HepG2 (cell line): ENCODE results near the gene ZDHHC3. TPM values are rescaled to one million over a fixed set of nuclear protein-coding genes. Genes with fewer than 3 reads are reported as not detected.

ENCODE experiments used
- ATAC-seq: fragments of 200-7000 bp; cut with Tn5 transposase; 3 replicates; pipeline ENCODE4 v1.9.1; 2020; ENCODE audit warnings: mild to moderate bottlenecking, moderate library complexity
- BruUV-seq: library from RNA; stranded (reverse); fragments of 400-500 nt; replicated peaks from 2 replicates; lab custom pipeline; 2021; lab: Mats Ljungman, UMichigan
- CTCF ChIA-PET: fragments of 300-600 bp; formaldehyde crosslinking; extraction: SDS; loops from one replicate; lab custom pipeline; 2021; ENCODE audit warnings: low total read pairs, inconsistent platforms, low intra/inter-chr PET ratio; lab: Yijun Ruan, JAX
- POLR2A ChIA-PET: fragments of 350-600 bp; sonication (Branson Sonifier 250); formaldehyde crosslinking; loops from one replicate; lab custom pipeline; 2020; ENCODE audit warnings: antibody characterized with exemption, inconsistent platforms; lab: Yijun Ruan, JAX
- DNase-seq: peaks from one replicate; pipeline ENCODE4 v3.0.0-alpha.2; 2015; ENCODE audit warnings: low spot score
- FAIRE-seq: peaks from 3 replicates; lab custom pipeline; 2011; peaks lifted over from hg19 to GRCh38; lab: Jason Lieb, UNC
- H2AFZ ChIP-seq: one replicate; pipeline ENCODE4 v1.6.1; 2011; ENCODE audit warnings: low read length, inconsistent platforms
- H3K27ac ChIP-seq: fragments of 300-600 bp; 3 replicates; pipeline ENCODE4 v1.8.0; 2011; ENCODE audit warnings: mixed run types, mild to moderate bottlenecking, mixed read lengths, low read length, inconsistent platforms; ENCODE audit not compliant: insufficient read depth; ENCODE audit errors: extremely low read length
- H3K27me3 ChIP-seq, 2 experiments: fragments of 200-600 bp in 1 of 2; 2 replicates in 1 of 2; 3 replicates in 1 of 2; pipeline versions ENCODE4 v1.6.0 to v1.8.0; 2011; ENCODE audit warnings: low read length in 2 of 2, mild to moderate bottlenecking in 2 of 2, moderate library complexity in 2 of 2, inconsistent platforms in 1 of 2; ENCODE audit not compliant: insufficient read depth in 2 of 2, control insufficient read depth in 1 of 2
- H3K36me3 ChIP-seq, 2 experiments: fragments of 200-600 bp in 1 of 2; replicated peaks in 1 of 2; 2 replicates in 1 of 2; 3 replicates in 1 of 2; pipeline versions ENCODE4 v1.5.1 to v1.8.0; 2011; ENCODE audit warnings: low read length in 2 of 2, inconsistent platforms in 1 of 2; ENCODE audit not compliant: insufficient read depth in 2 of 2, control insufficient read depth in 1 of 2
- H3K4me1 ChIP-seq: 2 replicates; pipeline ENCODE4 v1.5.1; 2012; ENCODE audit warnings: low read length, inconsistent platforms; ENCODE audit not compliant: insufficient read depth
- H3K4me2 ChIP-seq: 2 replicates; pipeline ENCODE4 v1.6.0; 2011; ENCODE audit warnings: low read depth, low read length, inconsistent platforms
- H3K4me3 ChIP-seq, 3 experiments: fragments of 200-600 bp in 1 of 3; sonication (generic), shearing (Covaris generic) in 1 of 3; replicated peaks in 1 of 3; 2 replicates each; pipeline ENCODE4 v1.5.1; 2011 to 2016; ENCODE audit warnings: low read length in 3 of 3, inconsistent platforms in 2 of 3, low read depth in 2 of 3, mild to moderate bottlenecking in 2 of 3, control low read depth in 1 of 3, mixed read lengths in 1 of 3; ENCODE audit not compliant: insufficient read depth in 1 of 3
- H3K79me2 ChIP-seq: one replicate; pipeline ENCODE4 v1.6.1; 2011; ENCODE audit warnings: low read length, inconsistent platforms; ENCODE audit not compliant: insufficient read depth
- H3K9ac ChIP-seq: 2 replicates; pipeline ENCODE4 v1.6.0; 2011; ENCODE audit warnings: mild to moderate bottlenecking, low read depth, low read length, inconsistent platforms; ENCODE audit not compliant: insufficient read depth
- H3K9me3 ChIP-seq: 2 replicates; pipeline ENCODE4 v1.5.1; 2012; ENCODE audit warnings: mild to moderate bottlenecking, low read length
- H4K20me1 ChIP-seq: 2 replicates; pipeline ENCODE4 v1.6.0; 2011; ENCODE audit warnings: inconsistent platforms, mild to moderate bottlenecking, low read length, moderate library complexity; ENCODE audit not compliant: insufficient read depth
- DPF2 ChIP-seq: sonication (generic); formaldehyde crosslinking; IDR thresholded peaks from 2 replicates; pipeline ENCODE4 v1.4.0; 2020; ENCODE audit warnings: mild to moderate bottlenecking, low read depth, missing genetic modification reagents, borderline replicate concordance
- HINFP ChIP-seq: sonication (generic); formaldehyde crosslinking; IDR thresholded peaks from 2 replicates; pipeline ENCODE4 v1.4.0; 2020; ENCODE audit warnings: low read depth, mild to moderate bottlenecking, missing genetic modification reagents
- KLF16 ChIP-seq, 2 experiments: sonication (generic) in 1 of 2; formaldehyde crosslinking in 1 of 2; IDR thresholded peaks; 2 replicates each; pipeline versions ENCODE4 v1.6.1 to v1.8.0; 2016 to 2023; ENCODE audit warnings: missing genetic modification reagents in 2 of 2, missing compliant biosample characterization in 1 of 2
- NFE2L1 ChIP-seq: sonication (generic); formaldehyde crosslinking; IDR thresholded peaks from 2 replicates; pipeline ENCODE4 v1.4.0; 2020; ENCODE audit warnings: missing genetic modification reagents, mild to moderate bottlenecking, borderline replicate concordance
- XRCC5 ChIP-seq: fragments of 200-400 bp; formaldehyde crosslinking; optimal IDR thresholded peaks from 2 replicates; pipeline ENCODE3; 2017; ENCODE audit warnings: mild to moderate bottlenecking, low read length
- ZNF382 ChIP-seq: sonication (generic); formaldehyde crosslinking; IDR thresholded peaks from 2 replicates; pipeline ENCODE4 v1.5.0; 2020; ENCODE audit warnings: missing genetic modification reagents, mild to moderate bottlenecking, borderline replicate concordance
- ZNF576 ChIP-seq: sonication (generic); formaldehyde crosslinking; IDR thresholded peaks from 2 replicates; pipeline ENCODE4 v1.4.0; 2020; ENCODE audit warnings: mild to moderate bottlenecking, missing genetic modification reagents
- WGBS: methylation state at CpG from one replicate; pipeline ENCODE4 v1.1.6; 2017; ENCODE audit warnings: low lambda C conversion rate; 5-methylcytosine and 5-hydroxymethylcytosine counted together
- in situ Hi-C: cut with HindIII; loops from 2 replicates; pipeline ENCODE4 v1.10.0; 2017; ENCODE audit warnings: low pct_unique_long_range_greater_than_20kb; ENCODE audit not compliant: extremely low pct_ligation_motif_present
- intact Hi-C: fragments of 100-400 bp; cut with micrococcal nuclease; formaldehyde crosslinking; loops from one replicate; pipeline ENCODE4 v1.10.0; 2022; ENCODE audit not compliant: unreplicated experiment
- polyA plus RNA-seq, 8 experiments: library from polyadenylated mRNA; depleted of rRNA in 3 of 8; stranded (reverse) in 7 of 8; unstranded in 1 of 8; fragments of >200 nt; fragmentation: Illumina TruSeq in 4 of 8; extraction: Trizol in 4 of 8; gene quantifications; 2 replicates each; pipeline versions ENCODE4 v1.2.1 to v1.2.3, GENCODE V29; 2011 to 2016; ENCODE audit warnings: low read depth in 4 of 8, missing spikeins in 1 of 8, mixed read lengths in 1 of 8; ENCODE audit not compliant: insufficient read depth in 1 of 8
- total RNA-seq, 5 experiments: library from RNA; depleted of rRNA; stranded (reverse); fragments of >200 nt; fragmentation: Illumina TruSeq; extraction: Trizol; gene quantifications; 2 replicates each; pipeline ENCODE4 v1.2.3, GENCODE V29; 2016; ENCODE audit warnings: low read depth in 1 of 5

ZDHHC3 gene
- total and polyA plus RNA-seq, 2 of the 13 experiments (the other 11 are each of a cell fraction or from before 2014, with no cell fraction given) = 44.1 to 65.7 TPM

GRCh38 chr3:44906997-44907396, 69.0 kb downstream of the ZDHHC3 start (continued):
- TF ChIP-seq HINFP (CRISPR knock-in tag) (no peak), ZNF576 (CRISPR knock-in tag) (no peak), KLF16 (CRISPR knock-in tag; IDR thresholded peaks at IDR 0.05) (no peak), ZNF382 (CRISPR knock-in tag) (no peak)

- no peaks in the 10 kb centered on the region for H3K36me3 ChIP-seq
- POLR2A ChIA-PET = no interaction called here
- FAIRE-seq (no peak), DNase-seq (no peak), ATAC-seq (no peak)
- in situ Hi-C loops (no loop called here), intact Hi-C loops (no loop called here)
- H3K4me3 ChIP-seq = no peak overlapping the region
- H4K20me1 ChIP-seq = no peaks in the 10 kb centered on the region
- no peak for TF ChIP-seq DPF2 (CRISPR knock-in tag)
- no peak for TF ChIP-seq XRCC5
- no peak for TF ChIP-seq NFE2L1
- no peak overlapping the region for H3K9ac ChIP-seq
- no peak overlapping the region for H2AFZ ChIP-seq
- H3K27ac ChIP-seq = no peak overlapping the region
- H3K4me2 ChIP-seq = no peak overlapping the region
- BruUV-seq = no TSS peak
- CTCF ChIA-PET = no interaction called here
- H3K4me1 ChIP-seq = peaks cover 32% of the 10 kb centered on the region
- no peaks in the 10 kb centered on the region for H3K27me3 ChIP-seq
- H3K9me3 ChIP-seq = no peaks in the 10 kb centered on the region
- WGBS = 100% methylated on average over 1 of the region's 3 CpGs
- H3K79me2 ChIP-seq = no peaks in the 10 kb centered on the region
These were observed 70.4 kb downstream of the ZDHHC3 start for GRCh38 chr3:44905446-44906157.
